GM23338 (cell line): Measurements from ENCODE around the gene MUC6. TPM values are rescaled to one million over a fixed set of nuclear protein-coding genes. Genes with fewer than 3 reads are reported as not detected.
A peak's percentile ranks its signal among the peaks of the same experiment; 100 is the strongest.

ENCODE experiments used
- ATAC-seq: fragments of 200-7000 bp; cut with Tn5 transposase; 3 replicates; pipeline ENCODE4 v1.9.1; 2020
- DNase-seq: peaks from one replicate; pipeline ENCODE4 v3.0.0-alpha.2; 2015; ENCODE audit warnings: low spot score
- H2AFZ ChIP-seq: fragments of 200-600 bp; sonication (generic); 2 replicates; pipeline ENCODE4 v1.8.0; 2016; ENCODE audit warnings: antibody characterized with exemption, mild to moderate bottlenecking, moderate library complexity
- H3F3A ChIP-seq: fragments of 200-600 bp; sonication (generic); replicated peaks from 2 replicates; pipeline ENCODE4 v1.8.0; 2017; ENCODE audit warnings: antibody characterized with exemption, mixed run types, low read depth
- H3K27ac ChIP-seq: fragments of 200-600 bp; sonication (generic); 2 replicates; pipeline ENCODE4 v1.6.1; 2016; ENCODE audit warnings: low read depth
- H3K27me3 ChIP-seq: fragments of 200-600 bp; sonication (generic); 2 replicates; pipeline ENCODE4 v1.8.0; 2016; ENCODE audit warnings: mild to moderate bottlenecking, mixed run types, moderate library complexity; ENCODE audit not compliant: insufficient read depth
- H3K36me3 ChIP-seq: fragments of 200-600 bp; sonication (generic); 2 replicates; pipeline ENCODE4 v1.8.0; 2016; ENCODE audit warnings: mild to moderate bottlenecking; ENCODE audit not compliant: insufficient read depth
- H3K4me1 ChIP-seq: fragments of 200-600 bp; sonication (generic); 2 replicates; pipeline ENCODE4 v1.8.0; 2016; ENCODE audit warnings: mild to moderate bottlenecking, moderate library complexity; ENCODE audit not compliant: insufficient read depth
- H3K4me2 ChIP-seq: fragments of 200-600 bp; sonication (generic); 2 replicates; pipeline ENCODE4 v1.7.1; 2017; ENCODE audit warnings: mixed run types
- H3K4me3 ChIP-seq: fragments of 200-600 bp; sonication (generic); 2 replicates; pipeline ENCODE4 v1.6.1; 2016; ENCODE audit warnings: mixed run types
- H3K79me2 ChIP-seq: fragments of 200-600 bp; sonication (generic); replicated peaks from 2 replicates; pipeline ENCODE4 v1.8.0; 2017; ENCODE audit warnings: mild to moderate bottlenecking; ENCODE audit not compliant: insufficient read depth
- H3K9me2 ChIP-seq: fragments of 200-600 bp; sonication (generic); 2 replicates; pipeline ENCODE4 v1.8.0; 2017; ENCODE audit not compliant: insufficient read depth
- H4K20me1 ChIP-seq: fragments of 200-600 bp; sonication (generic); replicated peaks from 2 replicates; pipeline ENCODE4 v1.8.0; 2017; ENCODE audit warnings: mild to moderate bottlenecking; ENCODE audit not compliant: insufficient read depth
- H3K27ac Mint-ChIP-seq: 2 replicates; pipeline ENCODE4 v1.8.0; 2020; ENCODE audit warnings: inconsistent platforms, mild to moderate bottlenecking, moderate library complexity, mixed read lengths
- H3K27me3 Mint-ChIP-seq: 3 replicates; pipeline ENCODE4 v1.8.0; 2022; ENCODE audit warnings: low read depth, mild to moderate bottlenecking, moderate library complexity, mixed read lengths, inconsistent platforms; ENCODE audit not compliant: insufficient read depth, poor library complexity
- H3K36me3 Mint-ChIP-seq: 3 replicates; pipeline ENCODE4 v1.8.0; 2021; ENCODE audit warnings: low read depth, mild to moderate bottlenecking, inconsistent platforms, moderate library complexity, mixed read lengths
- H3K4me1 Mint-ChIP-seq: 3 replicates; pipeline ENCODE4 v1.8.0; 2020; ENCODE audit warnings: mild to moderate bottlenecking, inconsistent platforms, mixed read lengths
- H3K4me3 Mint-ChIP-seq: 3 replicates; pipeline ENCODE4 v1.8.0; 2021; ENCODE audit warnings: moderate library complexity, mild to moderate bottlenecking, inconsistent platforms, mixed read lengths
- H3K9me3 Mint-ChIP-seq: 3 replicates; pipeline ENCODE4 v1.8.0; 2020; ENCODE audit warnings: moderate library complexity, mild to moderate bottlenecking, inconsistent platforms, mixed read lengths
- CTCF ChIP-seq, 2 experiments: fragments of 200-600 bp in 1 of 2; sonication (generic) in 1 of 2; conservative IDR thresholded peaks; 2 replicates each; pipeline versions ENCODE4 v1.5.1 to v1.6.1; 2016 to 2017; ENCODE audit warnings: antibody characterized with exemption in 2 of 2, low read depth in 2 of 2, mild to moderate bottlenecking in 2 of 2, moderate library complexity in 1 of 2
- ETS1 ChIP-seq: IDR thresholded peaks from 2 replicates; pipeline ENCODE4 v1.6.1; 2016; ENCODE audit warnings: antibody characterized with exemption
- EZH2 ChIP-seq: fragments of 200-600 bp; sonication (generic); IDR thresholded peaks from one replicate; pipeline ENCODE4 v1.8.0; 2017; ENCODE audit warnings: antibody characterized with exemption, mild to moderate bottlenecking, low read depth; ENCODE audit not compliant: unreplicated experiment
- EZH2phosphoT487 ChIP-seq: fragments of 200-600 bp; sonication (generic); IDR thresholded peaks from one replicate; pipeline ENCODE4 v1.8.1; 2018; ENCODE audit warnings: antibody characterized with exemption; ENCODE audit not compliant: unreplicated experiment
- POLR2AphosphoS5 ChIP-seq: IDR thresholded peaks from 2 replicates; pipeline ENCODE4 v1.6.1; 2016; ENCODE audit warnings: antibody characterized with exemption, low read depth
- REST ChIP-seq: IDR thresholded peaks from one replicate; pipeline ENCODE4 v1.6.1; 2018; ENCODE audit warnings: antibody characterized with exemption; ENCODE audit not compliant: unreplicated experiment
- STAT1 ChIP-seq: IDR thresholded peaks from one replicate; pipeline ENCODE4 v1.6.1; 2016; ENCODE audit warnings: antibody characterized with exemption; ENCODE audit not compliant: unreplicated experiment
- polyA plus RNA-seq: library from polyadenylated mRNA; unstranded; fragments of >200 nt; fragmentation: Nextera tagmentation; extraction: Ambion mirVana; gene quantifications from 2 replicates; pipeline ENCODE4 v1.2.1, GENCODE V29; 2016
- total RNA-seq: library from RNA; depleted of rRNA; stranded (reverse); fragments of >200 nt; shearing (Covaris generic); gene quantifications from 2 replicates; pipeline ENCODE4 v1.2.3, GENCODE V29; 2014
- TF ChIP-seq, protein P1 (sequence below): fragments of 250-450 bp; sonication (Bioruptor Pico); IDR thresholded peaks from 2 replicates; pipeline ENCODE4 v1.5.0; 2020; ENCODE audit warnings: mild to moderate bottlenecking, moderate library complexity

The MUC6 gene
- total and polyA plus RNA-seq, 2 experiments from 2014 or later, result not detected

GRCh38 chr11:1051356-1052132 lies 15.0 kb upstream of the MUC6 start (continued):
- TF ChIP-seq, protein P1, sequence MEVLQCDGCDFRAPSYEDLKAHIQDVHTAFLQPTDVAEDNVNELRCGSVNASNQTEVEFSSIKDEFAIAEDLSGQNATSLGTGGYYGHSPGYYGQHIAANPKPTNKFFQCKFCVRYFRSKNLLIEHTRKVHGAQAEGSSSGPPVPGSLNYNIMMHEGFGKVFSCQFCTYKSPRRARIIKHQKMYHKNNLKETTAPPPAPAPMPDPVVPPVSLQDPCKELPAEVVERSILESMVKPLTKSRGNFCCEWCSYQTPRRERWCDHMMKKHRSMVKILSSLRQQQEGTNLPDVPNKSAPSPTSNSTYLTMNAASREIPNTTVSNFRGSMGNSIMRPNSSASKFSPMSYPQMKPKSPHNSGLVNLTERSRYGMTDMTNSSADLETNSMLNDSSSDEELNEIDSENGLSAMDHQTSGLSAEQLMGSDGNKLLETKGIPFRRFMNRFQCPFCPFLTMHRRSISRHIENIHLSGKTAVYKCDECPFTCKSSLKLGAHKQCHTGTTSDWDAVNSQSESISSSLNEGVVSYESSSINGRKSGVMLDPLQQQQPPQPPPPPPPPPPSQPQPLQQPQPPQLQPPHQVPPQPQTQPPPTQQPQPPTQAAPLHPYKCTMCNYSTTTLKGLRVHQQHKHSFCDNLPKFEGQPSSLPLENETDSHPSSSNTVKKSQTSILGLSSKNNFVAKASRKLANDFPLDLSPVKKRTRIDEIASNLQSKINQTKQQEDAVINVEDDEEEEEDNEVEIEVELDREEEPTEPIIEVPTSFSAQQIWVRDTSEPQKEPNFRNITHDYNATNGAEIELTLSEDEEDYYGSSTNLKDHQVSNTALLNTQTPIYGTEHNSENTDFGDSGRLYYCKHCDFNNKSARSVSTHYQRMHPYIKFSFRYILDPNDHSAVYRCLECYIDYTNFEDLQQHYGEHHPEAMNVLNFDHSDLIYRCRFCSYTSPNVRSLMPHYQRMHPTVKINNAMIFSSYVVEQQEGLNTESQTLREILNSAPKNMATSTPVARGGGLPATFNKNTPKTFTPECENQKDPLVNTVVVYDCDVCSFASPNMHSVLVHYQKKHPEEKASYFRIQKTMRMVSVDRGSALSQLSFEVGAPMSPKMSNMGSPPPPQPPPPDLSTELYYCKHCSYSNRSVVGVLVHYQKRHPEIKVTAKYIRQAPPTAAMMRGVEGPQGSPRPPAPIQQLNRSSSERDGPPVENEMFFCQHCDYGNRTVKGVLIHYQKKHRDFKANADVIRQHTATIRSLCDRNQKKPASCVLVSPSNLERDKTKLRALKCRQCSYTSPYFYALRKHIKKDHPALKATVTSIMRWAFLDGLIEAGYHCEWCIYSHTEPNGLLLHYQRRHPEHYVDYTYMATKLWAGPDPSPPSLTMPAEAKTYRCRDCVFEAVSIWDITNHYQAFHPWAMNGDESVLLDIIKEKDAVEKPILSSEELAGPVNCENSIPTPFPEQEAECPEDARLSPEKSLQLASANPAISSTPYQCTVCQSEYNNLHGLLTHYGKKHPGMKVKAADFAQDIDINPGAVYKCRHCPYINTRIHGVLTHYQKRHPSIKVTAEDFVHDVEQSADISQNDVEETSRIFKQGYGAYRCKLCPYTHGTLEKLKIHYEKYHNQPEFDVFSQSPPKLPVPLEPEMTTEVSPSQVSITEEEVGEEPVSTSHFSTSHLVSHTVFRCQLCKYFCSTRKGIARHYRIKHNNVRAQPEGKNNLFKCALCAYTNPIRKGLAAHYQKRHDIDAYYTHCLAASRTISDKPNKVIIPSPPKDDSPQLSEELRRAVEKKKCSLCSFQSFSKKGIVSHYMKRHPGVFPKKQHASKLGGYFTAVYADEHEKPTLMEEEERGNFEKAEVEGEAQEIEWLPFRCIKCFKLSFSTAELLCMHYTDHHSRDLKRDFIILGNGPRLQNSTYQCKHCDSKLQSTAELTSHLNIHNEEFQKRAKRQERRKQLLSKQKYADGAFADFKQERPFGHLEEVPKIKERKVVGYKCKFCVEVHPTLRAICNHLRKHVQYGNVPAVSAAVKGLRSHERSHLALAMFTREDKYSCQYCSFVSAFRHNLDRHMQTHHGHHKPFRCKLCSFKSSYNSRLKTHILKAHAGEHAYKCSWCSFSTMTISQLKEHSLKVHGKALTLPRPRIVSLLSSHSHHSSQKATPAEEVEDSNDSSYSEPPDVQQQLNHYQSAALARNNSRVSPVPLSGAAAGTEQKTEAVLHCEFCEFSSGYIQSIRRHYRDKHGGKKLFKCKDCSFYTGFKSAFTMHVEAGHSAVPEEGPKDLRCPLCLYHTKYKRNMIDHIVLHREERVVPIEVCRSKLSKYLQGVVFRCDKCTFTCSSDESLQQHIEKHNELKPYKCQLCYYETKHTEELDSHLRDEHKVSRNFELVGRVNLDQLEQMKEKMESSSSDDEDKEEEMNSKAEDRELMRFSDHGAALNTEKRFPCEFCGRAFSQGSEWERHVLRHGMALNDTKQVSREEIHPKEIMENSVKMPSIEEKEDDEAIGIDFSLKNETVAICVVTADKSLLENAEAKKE (CRISPR knock-in tag), result no peak
- no peak for TF ChIP-seq EZH2

GRCh38 chr11:1050581-1051355 lies 14.2 kb upstream of the MUC6 start:
- no peaks in the 10 kb centered on the region for H3K36me3 ChIP-seq
- DNase-seq (peak; percentile 85), ATAC-seq (peak; percentile 94)
- H3K4me1 ChIP-seq, result no peaks in the 10 kb centered on the region
- Mint-ChIP-seq H3K27me3 (peaks cover 9% of the 10 kb centered on the region), H3K36me3 (no peaks in the 10 kb centered on the region), H3K9me3 (no peaks in the 10 kb centered on the region), H3K4me1 (no peaks in the 10 kb centered on the region; the same call in 2 of the 3 replicates), H3K4me3 (no peak overlapping the region), H3K27ac (no peak overlapping the region)
- H3F3A ChIP-seq, result no peaks in the 10 kb centered on the region
- no peaks in the 10 kb centered on the region for H3K27me3 ChIP-seq
- no peaks in the 10 kb centered on the region for H3K79me2 ChIP-seq
- H2AFZ ChIP-seq, result no peak overlapping the region
- no peaks in the 10 kb centered on the region for H3K9me2 ChIP-seq
- H3K4me2 ChIP-seq, result no peak overlapping the region
- no peak overlapping the region for H3K4me3 ChIP-seq
- H3K27ac ChIP-seq, result no peak overlapping the region
- no peak for TF ChIP-seq REST
- TF ChIP-seq EZH2phosphoT487, result no peak
- no peak for TF ChIP-seq EZH2
- no peak for TF ChIP-seq STAT1
- peak; percentile 69 to 98 for TF ChIP-seq CTCF (conservative IDR thresholded peaks at IDR 0.05; ENCODE audit: low read depth in 2 of 2)
- no peak for TF ChIP-seq ETS1
- TF ChIP-seq POLR2AphosphoS5, result no peak
- no peaks in the 10 kb centered on the region for H4K20me1 ChIP-seq
